Transverse colon (tissue), 4 donors: ENCODE results near the gene RPS6KA2.

Source experiments
- POLR2A ChIP-seq: fragments of 450-650 bp; IDR thresholded peaks from one replicate; pipeline ENCODE4 v1.6.1; 2016; ENCODE audit warnings: antibody characterized with exemption, mild to moderate bottlenecking, moderate library complexity
- POLR2AphosphoS5 ChIP-seq, 3 donors: sonication (generic); formaldehyde crosslinking; IDR thresholded peaks; one replicate each; pipeline ENCODE4 v1.6.1; 2016; ENCODE audit warnings: antibody characterized with exemption in 3 of 3
- TF ChIP-seq, protein P1 (sequence below), 5 experiments: fragments of 200-600 bp in 3 of 5; fragments of 450-650 bp in 2 of 5; sonication (generic) in 3 of 5; IDR thresholded peaks; 1 replicate in 2 of 5; 2 replicates in 3 of 5; pipeline ENCODE4 v1.5.1; 2016 to 2017; ENCODE audit warnings: antibody characterized with exemption in 5 of 5, inconsistent platforms in 3 of 5, mild to moderate bottlenecking in 2 of 5, moderate library complexity in 1 of 5

DNA sequence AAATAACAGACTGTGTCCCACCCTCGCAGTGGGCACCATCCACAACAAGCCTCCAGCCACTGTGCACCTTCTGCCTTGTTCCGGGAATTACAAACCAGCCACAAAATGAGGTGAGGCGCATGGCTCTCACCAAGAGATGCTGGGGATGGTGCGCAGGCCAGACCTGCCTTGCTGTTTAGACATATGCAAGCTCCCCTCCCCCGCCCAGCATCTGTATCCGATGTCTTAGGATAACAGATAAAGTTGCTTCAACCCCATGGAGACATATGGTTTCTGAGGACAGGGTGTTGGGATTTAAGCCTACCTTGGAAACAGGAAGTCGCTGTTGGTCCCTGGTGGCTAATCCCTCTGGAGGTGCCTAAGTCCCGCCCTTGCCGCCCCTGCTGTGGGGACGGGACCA is 194.0 kb downstream of the RPS6KA2 start:
- TF ChIP-seq, protein P1, sequence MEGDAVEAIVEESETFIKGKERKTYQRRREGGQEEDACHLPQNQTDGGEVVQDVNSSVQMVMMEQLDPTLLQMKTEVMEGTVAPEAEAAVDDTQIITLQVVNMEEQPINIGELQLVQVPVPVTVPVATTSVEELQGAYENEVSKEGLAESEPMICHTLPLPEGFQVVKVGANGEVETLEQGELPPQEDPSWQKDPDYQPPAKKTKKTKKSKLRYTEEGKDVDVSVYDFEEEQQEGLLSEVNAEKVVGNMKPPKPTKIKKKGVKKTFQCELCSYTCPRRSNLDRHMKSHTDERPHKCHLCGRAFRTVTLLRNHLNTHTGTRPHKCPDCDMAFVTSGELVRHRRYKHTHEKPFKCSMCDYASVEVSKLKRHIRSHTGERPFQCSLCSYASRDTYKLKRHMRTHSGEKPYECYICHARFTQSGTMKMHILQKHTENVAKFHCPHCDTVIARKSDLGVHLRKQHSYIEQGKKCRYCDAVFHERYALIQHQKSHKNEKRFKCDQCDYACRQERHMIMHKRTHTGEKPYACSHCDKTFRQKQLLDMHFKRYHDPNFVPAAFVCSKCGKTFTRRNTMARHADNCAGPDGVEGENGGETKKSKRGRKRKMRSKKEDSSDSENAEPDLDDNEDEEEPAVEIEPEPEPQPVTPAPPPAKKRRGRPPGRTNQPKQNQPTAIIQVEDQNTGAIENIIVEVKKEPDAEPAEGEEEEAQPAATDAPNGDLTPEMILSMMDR (IDR thresholded peaks at IDR 0.05) = no peak
- TF ChIP-seq POLR2AphosphoS5 (IDR thresholded peaks at IDR 0.05) (no peak), POLR2A (no peak)
